ENCODE measurements around the gene FBXL7.

DNA sequence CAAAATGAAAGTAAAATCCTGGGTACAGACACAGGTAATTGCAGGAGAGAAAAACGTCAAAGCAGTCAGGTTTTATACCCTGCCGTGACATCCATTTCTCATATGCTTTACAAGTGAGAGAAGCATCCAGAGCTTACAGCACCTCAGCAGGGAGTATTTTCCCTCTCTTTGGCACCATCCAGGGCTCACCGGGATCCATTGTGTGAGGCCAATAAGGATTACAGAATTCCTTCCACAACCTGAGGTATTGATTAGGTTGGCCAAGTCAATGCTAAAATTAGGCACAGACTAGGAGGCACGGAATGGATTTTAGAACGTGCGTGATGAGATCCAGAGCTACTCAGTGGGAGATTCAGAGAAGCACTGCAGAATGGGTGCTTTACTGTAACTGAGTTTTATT, 296.6 kb downstream of the FBXL7 start:
- TF ChIP-seq, protein P1, sequence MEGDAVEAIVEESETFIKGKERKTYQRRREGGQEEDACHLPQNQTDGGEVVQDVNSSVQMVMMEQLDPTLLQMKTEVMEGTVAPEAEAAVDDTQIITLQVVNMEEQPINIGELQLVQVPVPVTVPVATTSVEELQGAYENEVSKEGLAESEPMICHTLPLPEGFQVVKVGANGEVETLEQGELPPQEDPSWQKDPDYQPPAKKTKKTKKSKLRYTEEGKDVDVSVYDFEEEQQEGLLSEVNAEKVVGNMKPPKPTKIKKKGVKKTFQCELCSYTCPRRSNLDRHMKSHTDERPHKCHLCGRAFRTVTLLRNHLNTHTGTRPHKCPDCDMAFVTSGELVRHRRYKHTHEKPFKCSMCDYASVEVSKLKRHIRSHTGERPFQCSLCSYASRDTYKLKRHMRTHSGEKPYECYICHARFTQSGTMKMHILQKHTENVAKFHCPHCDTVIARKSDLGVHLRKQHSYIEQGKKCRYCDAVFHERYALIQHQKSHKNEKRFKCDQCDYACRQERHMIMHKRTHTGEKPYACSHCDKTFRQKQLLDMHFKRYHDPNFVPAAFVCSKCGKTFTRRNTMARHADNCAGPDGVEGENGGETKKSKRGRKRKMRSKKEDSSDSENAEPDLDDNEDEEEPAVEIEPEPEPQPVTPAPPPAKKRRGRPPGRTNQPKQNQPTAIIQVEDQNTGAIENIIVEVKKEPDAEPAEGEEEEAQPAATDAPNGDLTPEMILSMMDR (IDR thresholded peaks at IDR 0.05) = no peak
- TF ChIP-seq SIN3A (IDR thresholded peaks at IDR 0.05; ENCODE audit: borderline replicate concordance, insufficient read depth, low read depth, low read length) = no peak
- no peak for TF ChIP-seq POLR2AphosphoS5 (IDR thresholded peaks at IDR 0.05; ENCODE audit: low read depth, low read length)

All from Panc1 (cell line).